Measurements from ENCODE around the gene DHX36.

DNA sequence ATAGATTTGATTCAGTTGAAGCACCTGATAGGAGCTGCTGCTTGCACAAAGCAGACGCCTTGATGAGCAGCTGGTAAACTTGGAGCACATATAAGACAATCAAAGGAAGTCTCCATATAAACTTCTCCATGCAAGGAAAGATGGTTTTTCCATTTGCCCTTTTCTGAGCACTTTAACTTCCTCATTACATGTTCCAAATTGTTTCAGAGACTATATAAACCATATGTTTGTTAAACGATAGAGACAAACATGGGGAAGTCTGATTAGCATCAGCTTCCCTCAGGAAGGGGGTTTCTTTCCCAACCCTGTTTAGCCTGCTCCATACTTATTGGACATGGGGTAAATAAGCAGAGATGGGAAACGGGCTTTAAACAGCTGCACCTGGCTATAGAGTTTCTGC, 88.0 kb downstream of the DHX36 start:
- TF ChIP-seq POLR2AphosphoS5 (IDR thresholded peaks at IDR 0.05), result no peak
- TF ChIP-seq, protein P1, sequence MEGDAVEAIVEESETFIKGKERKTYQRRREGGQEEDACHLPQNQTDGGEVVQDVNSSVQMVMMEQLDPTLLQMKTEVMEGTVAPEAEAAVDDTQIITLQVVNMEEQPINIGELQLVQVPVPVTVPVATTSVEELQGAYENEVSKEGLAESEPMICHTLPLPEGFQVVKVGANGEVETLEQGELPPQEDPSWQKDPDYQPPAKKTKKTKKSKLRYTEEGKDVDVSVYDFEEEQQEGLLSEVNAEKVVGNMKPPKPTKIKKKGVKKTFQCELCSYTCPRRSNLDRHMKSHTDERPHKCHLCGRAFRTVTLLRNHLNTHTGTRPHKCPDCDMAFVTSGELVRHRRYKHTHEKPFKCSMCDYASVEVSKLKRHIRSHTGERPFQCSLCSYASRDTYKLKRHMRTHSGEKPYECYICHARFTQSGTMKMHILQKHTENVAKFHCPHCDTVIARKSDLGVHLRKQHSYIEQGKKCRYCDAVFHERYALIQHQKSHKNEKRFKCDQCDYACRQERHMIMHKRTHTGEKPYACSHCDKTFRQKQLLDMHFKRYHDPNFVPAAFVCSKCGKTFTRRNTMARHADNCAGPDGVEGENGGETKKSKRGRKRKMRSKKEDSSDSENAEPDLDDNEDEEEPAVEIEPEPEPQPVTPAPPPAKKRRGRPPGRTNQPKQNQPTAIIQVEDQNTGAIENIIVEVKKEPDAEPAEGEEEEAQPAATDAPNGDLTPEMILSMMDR (IDR thresholded peaks at IDR 0.05), result no peak
